ENCODE results near the gene TERB2. TPM values are rescaled to one million over a fixed set of nuclear protein-coding genes. Genes with fewer than 3 reads are reported as not detected.
"Not testable (repeated sequence)": the region's sequence is repeated elsewhere in the genome, so short reads cannot be mapped to it uniquely, and the experiment has no call there.

Gene TERB2
- total and polyA plus RNA-seq, 2 donors (not counting 1 experiment from before 2014, with no cell fraction given): not detected

GRCh38 chr15:44999105-44999504 is 42.6 kb downstream of the TERB2 start:
- H3K9ac ChIP-seq (ENCODE audit: insufficient read depth, low read length): no peak overlapping the region
- no peaks in the 10 kb centered on the region for H3K79me2 ChIP-seq (ENCODE audit: control insufficient read depth, insufficient read depth, low read length)
- H3K4me1 ChIP-seq (ENCODE audit: control insufficient read depth, extremely low read depth, insufficient read depth, low read length): no peaks in the 10 kb centered on the region
- H3K36me3 ChIP-seq (ENCODE audit: control insufficient read depth, insufficient read depth, low read length): no peaks in the 10 kb centered on the region
- H2AFZ ChIP-seq (ENCODE audit: low read length): no peak overlapping the region
- no peak for DNase-seq (ENCODE audit: low read depth in 2 of 2)
- H3K27me3 ChIP-seq (ENCODE audit: control insufficient read depth, insufficient read depth, low read length): no peaks in the 10 kb centered on the region
- no peak overlapping the region for H3K4me3 ChIP-seq (replicated peaks in 1 of 4; ENCODE audit: control extremely low read depth in 1 of 4, insufficient read depth in 1 of 4, low read depth in 3 of 4, low read length in 4 of 4)
- no peak overlapping the region for H3K4me2 ChIP-seq (ENCODE audit: extremely low read depth, insufficient read depth, low read length)
- H4K20me1 ChIP-seq (ENCODE audit: control insufficient read depth, extremely low read depth, insufficient read depth, low read length): no peaks in the 10 kb centered on the region
- H3K9me3 ChIP-seq (ENCODE audit: control insufficient read depth, insufficient read depth, low read depth, low read length): no peaks in the 10 kb centered on the region
- TF ChIP-seq, protein P1, sequence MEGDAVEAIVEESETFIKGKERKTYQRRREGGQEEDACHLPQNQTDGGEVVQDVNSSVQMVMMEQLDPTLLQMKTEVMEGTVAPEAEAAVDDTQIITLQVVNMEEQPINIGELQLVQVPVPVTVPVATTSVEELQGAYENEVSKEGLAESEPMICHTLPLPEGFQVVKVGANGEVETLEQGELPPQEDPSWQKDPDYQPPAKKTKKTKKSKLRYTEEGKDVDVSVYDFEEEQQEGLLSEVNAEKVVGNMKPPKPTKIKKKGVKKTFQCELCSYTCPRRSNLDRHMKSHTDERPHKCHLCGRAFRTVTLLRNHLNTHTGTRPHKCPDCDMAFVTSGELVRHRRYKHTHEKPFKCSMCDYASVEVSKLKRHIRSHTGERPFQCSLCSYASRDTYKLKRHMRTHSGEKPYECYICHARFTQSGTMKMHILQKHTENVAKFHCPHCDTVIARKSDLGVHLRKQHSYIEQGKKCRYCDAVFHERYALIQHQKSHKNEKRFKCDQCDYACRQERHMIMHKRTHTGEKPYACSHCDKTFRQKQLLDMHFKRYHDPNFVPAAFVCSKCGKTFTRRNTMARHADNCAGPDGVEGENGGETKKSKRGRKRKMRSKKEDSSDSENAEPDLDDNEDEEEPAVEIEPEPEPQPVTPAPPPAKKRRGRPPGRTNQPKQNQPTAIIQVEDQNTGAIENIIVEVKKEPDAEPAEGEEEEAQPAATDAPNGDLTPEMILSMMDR (conservative IDR thresholded peaks at IDR 0.05 in 1 of 2, IDR thresholded peaks at IDR 0.05 in 1 of 2; ENCODE audit: low read depth in 1 of 2, low read length in 2 of 2): no peak
- no peak for TF ChIP-seq EZH2 (IDR thresholded peaks at IDR 0.05; ENCODE audit: low read length, missing control alignments)
- no peak overlapping the region for H3K27ac ChIP-seq (ENCODE audit: insufficient read depth, low read length)

DNA sequence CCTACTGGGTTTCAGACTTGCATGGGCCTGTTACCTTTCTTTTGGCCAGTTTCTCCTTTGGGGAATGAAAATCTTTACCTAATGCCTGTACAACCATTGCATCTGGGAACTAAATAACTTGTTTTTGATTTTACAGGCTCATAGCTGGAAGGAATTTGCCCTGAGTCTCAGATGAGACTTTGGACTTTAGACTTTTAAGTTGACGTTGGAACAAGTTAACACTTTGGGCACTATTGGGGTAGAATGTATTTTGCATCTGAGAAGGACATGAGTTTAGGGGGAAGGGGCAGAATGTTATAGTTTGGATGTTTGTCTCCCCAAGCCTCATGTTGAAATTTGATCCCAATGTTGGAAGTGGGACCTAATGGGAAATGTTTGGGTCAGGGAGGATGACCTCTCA is 44.7 kb downstream of the TERB2 start:
- H4K20me1 ChIP-seq (ENCODE audit: control insufficient read depth, extremely low read depth, insufficient read depth, low read length); DNase-seq (ENCODE audit: low read depth in 2 of 2); H3K27ac ChIP-seq (ENCODE audit: insufficient read depth, low read length); H3K4me3 ChIP-seq (replicated peaks in 1 of 4; ENCODE audit: control extremely low read depth in 1 of 4, insufficient read depth in 1 of 4, low read depth in 3 of 4, low read length in 4 of 4); H3K79me2 ChIP-seq (ENCODE audit: control insufficient read depth, insufficient read depth, low read length); H3K27me3 ChIP-seq (ENCODE audit: control insufficient read depth, insufficient read depth, low read length); H2AFZ ChIP-seq (ENCODE audit: low read length); H3K4me1 ChIP-seq (ENCODE audit: control insufficient read depth, extremely low read depth, insufficient read depth, low read length); H3K36me3 ChIP-seq (ENCODE audit: control insufficient read depth, insufficient read depth, low read length); H3K4me2 ChIP-seq (ENCODE audit: extremely low read depth, insufficient read depth, low read length); H3K9ac ChIP-seq (ENCODE audit: insufficient read depth, low read length); H3K9me3 ChIP-seq (ENCODE audit: control insufficient read depth, insufficient read depth, low read depth, low read length): not testable (repeated sequence)

DNA sequence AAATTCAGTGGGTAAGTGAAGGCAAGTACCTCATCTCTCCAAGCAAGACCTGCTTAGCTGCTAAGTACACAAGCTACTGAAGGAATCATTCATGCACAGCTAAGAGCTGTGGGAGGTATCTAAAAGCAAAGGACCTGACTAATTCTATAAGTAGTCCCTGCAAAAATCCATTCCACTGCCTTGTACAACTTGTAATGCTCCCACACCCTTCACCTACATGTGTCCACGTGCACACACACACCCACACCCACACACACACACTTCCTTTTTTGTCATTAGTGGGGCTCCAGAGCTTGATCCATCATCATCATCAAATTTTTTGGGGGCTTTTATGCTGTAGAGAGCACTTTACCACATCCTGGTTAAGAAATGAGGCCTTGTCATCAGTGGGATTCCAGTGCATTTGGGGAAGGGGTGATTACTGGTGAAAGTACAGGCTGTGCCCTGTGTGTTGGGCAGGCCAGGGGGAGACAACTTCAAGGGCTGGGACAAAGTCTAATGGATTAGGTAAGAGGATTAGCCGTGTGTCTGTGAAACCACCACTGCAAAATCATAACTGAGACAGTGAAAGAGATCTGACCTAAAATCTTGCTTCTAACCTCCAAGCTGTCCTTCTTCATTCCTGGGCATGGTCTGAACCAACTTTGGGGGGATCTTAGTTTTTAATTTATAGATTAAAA is 47.4 kb downstream of the TERB2 start:
- H3K4me3 ChIP-seq (replicated peaks in 1 of 4; ENCODE audit: control extremely low read depth in 1 of 4, insufficient read depth in 1 of 4, low read depth in 3 of 4, low read length in 4 of 4); H3K9ac ChIP-seq (ENCODE audit: insufficient read depth, low read length); H3K27me3 ChIP-seq (ENCODE audit: control insufficient read depth, insufficient read depth, low read length); H3K4me1 ChIP-seq (ENCODE audit: control insufficient read depth, extremely low read depth, insufficient read depth, low read length); DNase-seq (ENCODE audit: low read depth in 2 of 2); H3K4me2 ChIP-seq (ENCODE audit: extremely low read depth, insufficient read depth, low read length); H2AFZ ChIP-seq (ENCODE audit: low read length); H3K9me3 ChIP-seq (ENCODE audit: control insufficient read depth, insufficient read depth, low read depth, low read length); H3K79me2 ChIP-seq (ENCODE audit: control insufficient read depth, insufficient read depth, low read length); H4K20me1 ChIP-seq (ENCODE audit: control insufficient read depth, extremely low read depth, insufficient read depth, low read length); H3K27ac ChIP-seq (ENCODE audit: insufficient read depth, low read length); H3K36me3 ChIP-seq (ENCODE audit: control insufficient read depth, insufficient read depth, low read length): not testable (repeated sequence)

- not testable (repeated sequence) for H3K4me1 ChIP-seq (ENCODE audit: control insufficient read depth, extremely low read depth, insufficient read depth, low read length); H3K27ac ChIP-seq (ENCODE audit: insufficient read depth, low read length); H4K20me1 ChIP-seq (ENCODE audit: control insufficient read depth, extremely low read depth, insufficient read depth, low read length); H3K9me3 ChIP-seq (ENCODE audit: control insufficient read depth, insufficient read depth, low read depth, low read length); H3K36me3 ChIP-seq (ENCODE audit: control insufficient read depth, insufficient read depth, low read length); H3K79me2 ChIP-seq (ENCODE audit: control insufficient read depth, insufficient read depth, low read length); DNase-seq (ENCODE audit: low read depth in 2 of 2); H3K9ac ChIP-seq (ENCODE audit: insufficient read depth, low read length); H3K4me2 ChIP-seq (ENCODE audit: extremely low read depth, insufficient read depth, low read length); H3K27me3 ChIP-seq (ENCODE audit: control insufficient read depth, insufficient read depth, low read length); H3K4me3 ChIP-seq (replicated peaks in 1 of 4; ENCODE audit: control extremely low read depth in 1 of 4, insufficient read depth in 1 of 4, low read depth in 3 of 4, low read length in 4 of 4); H2AFZ ChIP-seq (ENCODE audit: low read length)
Measured at GRCh38 chr15:45004590-45005175, 48.2 kb downstream of the TERB2 start.

Data from fibroblast of lung (primary cell).